Stimulated activated CD8-positive, alpha-beta memory T cell treated with anti-CD3 and anti-CD28 coated beads, Interleukin-2, amount 100 ng/mL, for 48 hours (primary cell): ENCODE data around the gene TMEM164.

ENCODE experiments used
- DNase-seq, 2 donors: peaks; one replicate each; pipeline ENCODE4 v3.0.0-alpha.2; 2020; ENCODE audit warnings: low read depth in 2 of 2

TMEM164 gene

GRCh38 chrX:110037178-110037577 lies 34.3 kb downstream of the TMEM164 start:
- DNase-seq: no peak

DNA sequence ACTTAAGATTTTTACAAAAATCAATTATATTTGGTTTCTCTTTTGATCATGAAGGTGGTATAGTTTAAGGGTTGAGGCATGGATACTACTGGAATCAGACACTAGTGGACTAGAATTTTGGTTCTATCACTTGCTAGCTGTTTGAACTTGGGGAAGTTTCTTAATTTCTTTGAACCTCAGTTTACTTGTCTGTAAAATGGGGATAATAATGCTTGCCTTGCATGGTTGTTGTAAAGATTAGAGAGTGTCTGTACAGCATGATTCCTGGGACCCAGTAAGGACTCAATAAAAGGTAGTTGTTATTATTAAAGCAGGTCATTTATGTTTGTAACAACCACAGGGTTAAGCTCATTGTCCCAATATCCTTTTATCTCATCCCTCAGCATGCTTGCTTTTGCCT lies 36.0 kb downstream of the TMEM164 start:
- no peak for DNase-seq

DNA sequence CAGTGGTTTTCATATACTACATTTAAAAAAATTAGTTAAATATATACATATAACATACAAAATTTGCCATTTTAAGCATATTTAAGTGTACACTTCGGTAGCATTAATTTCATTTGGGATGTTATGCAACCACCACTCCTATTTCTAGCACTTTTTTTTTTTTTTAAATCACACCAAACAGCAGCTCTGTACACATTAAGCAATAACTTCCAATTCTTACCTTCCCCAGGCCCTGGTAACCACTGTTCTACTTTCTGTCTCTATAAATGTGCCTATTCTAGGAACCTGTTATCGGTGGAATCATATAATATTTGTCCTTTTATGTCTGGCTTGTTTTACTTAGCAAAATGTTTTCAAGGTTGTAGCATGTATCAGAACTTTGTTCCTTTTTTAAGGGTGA lies 39.1 kb downstream of the TMEM164 start:
- DNase-seq: no peak

DNA sequence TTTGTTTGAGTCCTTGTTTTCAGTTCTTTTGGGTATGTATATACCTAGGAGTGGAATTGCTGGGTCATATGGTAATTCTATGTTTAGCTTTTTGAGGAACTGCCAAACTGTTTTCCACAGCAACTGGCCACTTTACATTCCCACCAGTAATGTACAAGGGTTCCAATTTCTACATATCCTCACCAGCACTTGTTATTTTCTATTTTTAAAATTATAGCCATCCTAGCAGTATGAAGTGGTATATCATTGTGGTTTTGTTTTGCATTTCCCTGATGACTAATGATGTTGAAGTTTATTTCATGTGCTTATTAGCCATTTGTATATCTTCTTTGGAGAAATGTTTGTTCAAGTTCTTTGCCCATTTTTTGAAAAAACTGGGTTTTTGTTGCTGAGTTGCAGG lies 39.6 kb downstream of the TMEM164 start:
- DNase-seq: no peak

- DNase-seq: no peak
These were observed 40.6 kb downstream of the TMEM164 start for GRCh38 chrX:110043506-110043905.

DNA sequence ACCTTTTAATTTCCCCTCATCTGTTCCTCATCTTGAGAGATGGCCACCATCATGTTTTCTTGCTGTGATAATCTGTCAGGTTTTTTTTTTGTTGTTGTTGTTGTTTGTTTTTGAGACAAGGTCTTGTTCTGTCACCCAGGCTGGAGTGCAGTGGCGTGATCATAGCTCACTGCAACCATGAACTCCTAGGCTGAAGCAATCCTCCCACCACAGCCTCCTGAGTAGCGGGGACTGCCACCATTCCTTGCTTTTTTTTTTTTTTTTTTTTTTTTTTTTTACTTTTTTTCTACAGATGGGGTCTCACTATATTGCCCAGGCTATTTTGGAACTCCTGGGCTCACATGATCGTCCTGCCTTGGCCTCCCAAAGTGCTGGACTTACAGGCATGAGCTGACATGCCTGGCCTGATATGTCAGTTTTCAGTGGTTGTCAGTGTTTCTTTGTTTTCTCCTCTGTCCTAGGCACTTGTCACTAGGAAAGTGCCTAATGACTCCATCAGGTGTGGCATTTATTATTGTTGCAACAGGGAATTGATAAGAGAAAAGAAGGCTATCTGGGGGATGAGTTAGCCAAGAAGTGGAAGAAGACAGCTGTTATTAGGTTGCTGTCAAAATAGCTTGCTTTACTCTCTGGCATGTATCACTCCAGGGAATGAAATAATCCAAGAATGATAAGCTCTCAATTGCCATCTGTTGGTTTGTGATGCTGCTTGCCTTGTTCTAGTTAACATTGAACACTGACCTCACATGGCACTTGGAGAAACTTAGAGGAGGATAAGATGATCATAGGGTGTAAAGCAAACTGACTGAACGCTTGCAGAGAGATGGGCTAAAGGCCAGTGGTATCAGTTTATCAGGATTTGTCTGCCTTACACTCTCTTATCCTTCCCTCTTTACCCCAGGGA lies 41.7 kb downstream of the TMEM164 start:
- no peak for DNase-seq

DNA sequence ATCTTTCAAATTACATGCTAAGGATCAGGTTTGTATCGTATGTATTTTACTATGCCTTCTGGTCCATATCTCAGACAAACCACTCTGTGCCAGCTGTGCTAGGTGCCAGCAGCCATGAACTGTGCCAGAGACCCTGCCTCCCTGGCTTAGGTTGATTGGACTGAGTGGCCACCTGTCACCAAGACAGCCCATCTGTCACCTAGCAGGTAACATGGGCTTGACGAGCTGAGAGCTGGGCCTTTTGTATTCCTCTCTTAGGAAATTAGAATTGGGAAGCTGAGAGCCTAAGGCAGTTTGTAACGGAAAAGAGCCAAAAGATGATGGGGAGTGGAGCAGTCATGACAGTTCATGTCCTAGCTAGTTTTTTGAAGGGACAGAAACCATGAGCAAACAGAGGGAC lies 42.5 kb downstream of the TMEM164 start:
- DNase-seq: no peak

DNA sequence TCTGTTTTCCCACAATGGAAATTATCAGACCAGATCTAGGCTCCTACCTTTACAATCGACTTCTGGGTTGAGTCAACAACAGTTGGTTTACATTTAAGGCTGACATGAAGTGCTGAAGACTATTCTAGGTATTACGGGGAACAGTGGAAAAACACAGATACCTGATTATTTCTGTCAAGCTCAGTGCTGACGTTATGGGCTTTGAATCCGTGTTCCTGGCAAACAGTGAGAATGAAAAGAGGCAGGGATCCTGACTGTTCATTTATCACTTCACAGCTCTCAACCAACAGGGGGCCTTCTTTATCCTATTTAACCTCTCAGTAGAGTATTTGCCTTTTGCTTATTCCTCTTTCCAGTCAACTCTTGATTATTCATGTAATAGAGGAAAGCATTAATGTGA lies 43.1 kb downstream of the TMEM164 start:
- no peak for DNase-seq

DNA sequence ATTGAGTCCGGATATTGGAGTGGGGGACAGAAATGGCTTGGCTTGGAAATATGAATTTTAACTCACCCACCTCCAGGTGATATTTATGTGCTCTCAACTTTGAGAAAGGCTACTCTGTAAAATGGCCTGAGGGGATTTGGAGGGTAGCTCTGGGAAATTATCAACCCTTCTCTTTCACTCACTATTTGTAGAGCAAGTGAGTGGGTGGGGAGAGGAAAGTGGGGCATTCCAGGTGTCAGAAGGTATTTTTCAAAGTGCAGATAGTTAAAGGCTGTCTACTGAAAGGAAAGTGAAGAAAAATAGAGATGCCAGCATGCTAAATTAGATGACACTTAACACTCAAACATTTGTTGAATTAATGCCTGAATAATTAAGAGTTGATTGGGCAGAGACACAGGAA lies 44.1 kb downstream of the TMEM164 start:
- no peak for DNase-seq

- no peak for DNase-seq
These were observed 46.2 kb downstream of the TMEM164 start for GRCh38 chrX:110049096-110049495.

GRCh38 chrX:110050386-110050785 lies 47.5 kb downstream of the TMEM164 start:
- DNase-seq: no peak

- DNase-seq: no peak
These were observed 48.0 kb downstream of the TMEM164 start for GRCh38 chrX:110050901-110051300.

- DNase-seq: no peak
These were observed 48.6 kb downstream of the TMEM164 start for GRCh38 chrX:110051559-110051958.

GRCh38 chrX:110052303-110052702 lies 49.4 kb downstream of the TMEM164 start:
- DNase-seq: no peak

- no peak for DNase-seq
These were observed 50.5 kb downstream of the TMEM164 start for GRCh38 chrX:110053453-110053852.

DNA sequence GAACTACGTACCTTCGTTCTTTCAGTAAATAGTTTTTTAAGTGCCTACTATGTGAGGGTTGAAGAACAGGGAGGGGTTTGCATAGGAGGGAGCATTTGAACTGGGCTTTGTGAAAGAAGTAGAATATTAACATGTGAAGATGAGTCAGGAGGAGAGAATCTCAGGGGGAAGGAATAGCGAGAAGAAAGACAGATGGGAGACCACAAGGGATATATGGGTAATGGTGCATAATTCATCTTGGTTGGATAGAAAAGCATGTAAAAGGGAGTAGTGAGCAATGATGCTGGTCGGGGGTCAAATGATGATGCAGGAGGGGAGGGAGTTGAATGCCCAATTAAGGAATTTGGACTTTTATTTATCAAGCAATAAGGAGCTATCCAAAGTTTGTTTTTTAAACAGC lies 52.7 kb downstream of the TMEM164 start:
- no peak for DNase-seq

DNA sequence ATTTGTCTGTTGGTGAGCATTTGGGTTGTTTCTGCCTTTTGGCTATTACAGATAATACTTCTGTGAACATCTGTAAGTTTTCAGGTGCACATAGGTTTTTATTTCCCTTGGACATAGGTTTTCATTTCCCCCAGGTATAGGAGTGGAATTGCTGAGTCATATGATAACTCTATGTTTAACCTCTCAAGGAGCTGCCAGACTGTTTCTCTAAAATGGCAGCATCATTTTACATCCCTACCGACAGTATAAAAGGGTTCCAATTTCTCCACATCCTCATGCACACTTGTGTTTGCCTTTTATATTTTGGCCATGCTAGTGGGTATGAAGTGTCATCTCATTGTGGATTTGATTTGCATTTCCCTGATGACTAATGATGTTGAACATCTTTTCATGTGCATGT lies 53.5 kb downstream of the TMEM164 start:
- DNase-seq: no peak

GRCh38 chrX:110059410-110059809 lies 56.5 kb downstream of the TMEM164 start:
- DNase-seq: no peak

GRCh38 chrX:110060317-110060716 lies 57.4 kb downstream of the TMEM164 start:
- DNase-seq: no peak

- DNase-seq: no peak
These were observed 58.1 kb downstream of the TMEM164 start for GRCh38 chrX:110060846-110061537.

DNA sequence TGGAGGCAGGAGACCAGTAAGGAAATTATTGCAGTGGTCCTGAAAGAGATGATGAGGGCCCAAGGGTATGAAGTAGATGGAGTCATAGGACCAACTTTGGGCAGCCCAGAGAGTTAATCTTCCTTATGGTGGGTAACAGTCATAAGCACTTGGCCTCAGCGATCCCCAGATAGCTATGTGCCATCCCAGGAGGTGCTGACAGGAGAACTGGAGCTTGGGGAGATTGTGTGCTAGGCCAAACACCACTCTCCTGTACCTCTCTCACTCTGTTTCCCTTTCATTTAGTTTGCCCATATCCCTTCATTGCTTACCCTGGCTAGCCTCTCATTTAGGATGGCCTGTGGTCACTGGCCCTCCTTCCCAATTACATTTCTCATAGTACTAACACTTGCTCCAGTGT lies 60.0 kb downstream of the TMEM164 start:
- DNase-seq: no peak

DNA sequence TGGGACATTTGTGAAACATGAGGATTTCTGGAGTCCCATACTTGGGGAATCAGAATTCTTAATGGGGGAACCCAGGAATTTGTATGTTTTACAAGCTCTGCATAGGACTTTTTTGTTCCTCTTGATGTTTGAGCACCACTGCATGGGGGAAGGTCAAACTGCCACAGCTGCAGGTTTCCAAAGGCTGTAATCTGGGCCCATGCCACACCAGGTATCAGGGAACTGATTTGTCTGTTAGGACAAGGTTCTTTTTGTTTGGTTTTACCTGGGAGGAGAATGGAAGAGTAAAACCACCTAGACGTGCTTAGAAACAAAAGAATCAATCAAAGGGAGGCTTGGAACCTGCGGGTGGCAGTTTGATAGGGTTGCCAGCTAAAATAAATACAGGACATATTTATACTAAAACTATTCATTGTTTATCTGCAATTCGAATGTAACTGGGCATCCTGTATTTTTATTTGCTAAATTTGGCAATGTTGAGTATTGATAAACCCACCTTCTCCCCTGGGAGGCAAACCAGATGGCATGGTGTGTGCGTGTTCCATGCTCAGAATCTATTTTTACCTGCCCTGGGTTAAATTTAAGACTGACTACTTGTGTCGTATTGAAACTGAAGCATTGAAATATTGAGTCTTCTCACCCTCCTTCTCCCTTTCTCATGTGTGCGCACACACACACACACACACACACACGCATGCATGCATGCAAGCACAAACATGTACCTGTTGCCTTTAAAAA lies 63.7 kb downstream of the TMEM164 start:
- no peak for DNase-seq

GRCh38 chrX:110070970-110071369 lies 68.1 kb downstream of the TMEM164 start:
- DNase-seq: no peak
